SHP77 (cell line): ENCODE measurements around the gene FLVCR2.
"Not testable (repeated sequence)": the region's sequence is repeated elsewhere in the genome, so short reads cannot be mapped to it uniquely, and the experiment has no call there.

ENCODE experiments used
- DNase-seq, 2 experiments: peaks; one replicate each; lab custom pipeline; 2025; lab: John Stamatoyannopoulos, UW

FLVCR2 gene

DNA sequence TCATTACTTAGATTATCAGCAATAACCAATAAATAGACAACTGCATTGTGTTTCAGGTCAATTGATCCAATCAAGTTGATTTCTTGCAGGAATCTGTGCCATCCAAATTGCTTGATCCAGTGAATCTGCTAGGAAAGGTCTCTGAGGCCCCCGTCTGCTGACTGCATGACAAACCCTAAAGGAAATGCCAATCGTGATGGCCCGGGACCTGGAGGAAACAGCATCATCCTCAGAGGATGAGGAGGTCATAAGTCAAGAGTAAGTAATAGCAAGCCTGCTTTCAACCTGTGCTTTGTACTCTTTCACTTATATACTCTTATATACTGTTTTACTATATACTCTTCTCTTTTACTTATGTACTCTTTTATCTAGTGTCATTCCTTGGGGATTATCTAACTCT lies 84.5 kb downstream of the FLVCR2 start:
- no peak for DNase-seq

DNA sequence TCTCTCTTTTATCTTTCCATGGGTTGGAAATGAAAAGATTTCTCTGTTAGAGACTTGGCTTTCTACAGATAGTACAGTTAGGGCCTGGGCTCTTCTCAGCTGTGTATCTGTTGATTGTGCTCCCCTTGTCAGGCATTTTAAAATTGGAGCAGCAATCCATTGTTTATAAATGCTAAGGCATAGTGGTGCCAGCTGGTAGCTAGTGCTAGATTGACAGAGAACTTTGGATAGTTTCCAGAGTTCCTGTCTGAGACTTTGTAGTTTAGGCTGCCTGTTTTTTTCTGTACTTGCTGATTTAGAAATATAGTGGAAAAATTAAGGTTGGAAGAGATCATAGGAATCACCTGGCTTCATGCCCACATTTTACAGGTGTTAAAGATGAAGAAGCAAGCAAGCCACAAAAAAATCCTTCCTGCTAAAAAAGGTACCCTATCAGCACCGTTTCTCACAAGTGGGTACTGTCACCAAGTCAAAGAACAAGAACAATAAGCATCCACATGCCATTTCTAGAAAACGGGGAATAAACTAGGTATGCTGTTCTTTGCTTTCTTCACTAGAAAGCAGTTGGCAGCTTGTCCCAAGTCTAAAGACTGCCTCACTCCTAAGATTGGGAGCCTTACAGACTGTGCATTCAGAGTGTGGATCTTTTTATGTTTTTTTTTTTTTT lies 88.8 kb downstream of the FLVCR2 start:
- no peak for DNase-seq

DNA sequence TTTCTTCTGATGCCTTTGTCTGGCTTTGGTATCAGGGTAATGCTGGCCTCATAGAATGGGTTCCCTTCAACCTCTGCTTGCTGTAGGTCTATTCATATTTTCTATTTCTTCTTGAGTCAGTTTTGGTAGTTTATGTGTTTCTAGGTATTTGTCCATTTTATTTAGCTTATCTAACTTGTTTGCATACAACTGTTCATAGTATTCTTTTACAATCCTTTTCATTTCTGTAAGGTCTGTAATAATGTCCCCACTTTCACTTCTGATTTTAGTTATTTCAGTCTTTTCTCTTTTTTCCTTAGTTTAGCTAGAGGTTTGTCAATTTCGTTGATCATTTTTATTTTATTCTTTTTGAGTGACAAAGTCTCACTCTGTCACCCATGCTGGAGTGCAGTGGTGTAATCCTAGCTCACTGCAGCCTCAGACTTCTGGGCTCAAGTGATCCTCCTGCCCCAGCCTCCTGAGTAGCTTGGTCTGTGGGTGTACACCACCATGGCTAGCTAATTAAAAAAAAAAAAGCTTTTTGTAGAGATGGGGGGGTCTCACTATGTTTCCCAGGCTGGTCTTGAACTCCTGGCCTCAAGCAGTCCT lies 94.3 kb downstream of the FLVCR2 start:
- no peak for DNase-seq

DNA sequence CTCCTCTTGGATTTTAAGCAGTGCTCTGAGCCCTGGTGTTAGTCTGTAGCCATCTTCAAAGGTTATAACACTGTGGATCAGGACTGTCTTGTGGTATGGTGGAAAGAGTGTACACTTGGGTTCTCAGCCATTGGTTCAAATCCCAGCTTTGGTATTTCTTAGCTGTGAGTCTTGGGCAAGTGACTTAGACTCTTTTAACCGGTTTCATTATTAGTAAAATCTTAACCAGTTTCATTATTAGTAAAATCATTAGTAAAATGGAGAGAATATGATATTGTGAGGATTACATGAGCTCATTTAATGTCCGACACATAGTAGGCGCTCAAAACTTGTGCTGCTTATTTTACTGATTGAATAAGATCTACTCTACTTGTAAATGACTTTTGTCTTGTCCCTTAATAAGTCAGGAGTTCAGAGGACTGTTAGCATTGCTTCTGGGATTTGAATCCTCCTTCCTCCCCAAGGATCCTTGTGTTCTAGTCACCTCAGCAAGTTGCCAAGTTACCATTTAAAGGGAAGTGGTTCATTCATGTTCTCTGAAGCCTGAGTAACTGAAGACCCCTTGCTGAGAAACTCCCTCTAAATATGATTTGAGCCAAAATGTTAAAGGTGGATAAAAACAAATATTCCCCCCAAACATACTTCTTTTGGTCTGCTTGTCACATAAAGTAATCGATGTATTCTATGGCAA lies 95.1 kb downstream of the FLVCR2 start:
- DNase-seq: no peak

DNA sequence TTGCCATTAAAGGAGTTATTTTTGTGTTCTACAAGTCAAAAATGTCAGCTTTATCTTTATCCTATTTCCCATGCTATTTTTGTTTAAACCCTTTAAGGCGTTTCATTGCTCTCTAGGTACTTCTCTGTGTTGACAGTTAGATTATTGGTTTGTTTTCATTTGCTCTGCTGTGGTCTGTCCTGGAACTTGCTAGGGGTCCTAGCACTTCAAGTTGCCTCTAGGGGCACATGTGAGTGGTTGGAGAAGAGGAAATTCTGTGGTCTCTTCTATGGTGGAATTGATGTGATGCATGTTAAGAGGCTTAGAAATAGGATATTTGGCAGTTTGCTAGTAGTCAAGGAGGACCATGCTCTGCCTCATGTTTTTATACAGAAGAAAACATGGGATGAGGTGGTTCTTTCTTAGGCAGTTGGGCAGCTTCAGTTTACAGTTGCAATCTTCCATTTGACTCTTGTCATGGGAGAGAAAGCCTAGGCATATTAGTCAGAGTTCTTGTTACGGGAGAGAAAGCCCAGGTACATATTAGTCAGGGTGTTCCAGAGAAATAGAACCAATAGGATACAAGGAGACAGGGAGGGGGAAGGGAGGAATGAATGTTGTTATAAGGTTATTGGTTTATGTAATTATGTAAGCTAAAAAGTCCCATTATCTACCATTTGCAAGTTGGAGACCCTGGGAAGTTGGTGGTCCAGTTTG lies 97.0 kb downstream of the FLVCR2 start:
- no peak for DNase-seq

DNA sequence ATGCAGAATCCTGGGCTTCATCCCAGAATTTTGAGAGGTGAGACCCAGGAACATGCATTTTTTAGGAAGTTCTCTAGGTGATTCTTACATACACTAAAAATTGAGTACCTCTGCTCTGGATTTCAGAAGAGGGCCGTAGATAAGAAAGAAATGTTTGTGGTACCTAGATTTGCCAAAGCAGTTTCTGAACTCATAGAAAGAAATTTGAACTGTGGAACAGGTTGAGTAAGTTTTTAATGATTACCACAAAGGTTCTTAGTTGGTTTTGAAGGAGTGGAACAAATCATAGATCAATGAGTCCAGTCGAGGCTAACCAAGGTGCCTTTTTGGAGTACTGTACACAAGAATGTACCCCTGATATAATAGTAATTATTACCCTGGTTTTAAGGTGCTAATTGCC lies 107.5 kb downstream of the FLVCR2 start:
- no peak for DNase-seq

DNA sequence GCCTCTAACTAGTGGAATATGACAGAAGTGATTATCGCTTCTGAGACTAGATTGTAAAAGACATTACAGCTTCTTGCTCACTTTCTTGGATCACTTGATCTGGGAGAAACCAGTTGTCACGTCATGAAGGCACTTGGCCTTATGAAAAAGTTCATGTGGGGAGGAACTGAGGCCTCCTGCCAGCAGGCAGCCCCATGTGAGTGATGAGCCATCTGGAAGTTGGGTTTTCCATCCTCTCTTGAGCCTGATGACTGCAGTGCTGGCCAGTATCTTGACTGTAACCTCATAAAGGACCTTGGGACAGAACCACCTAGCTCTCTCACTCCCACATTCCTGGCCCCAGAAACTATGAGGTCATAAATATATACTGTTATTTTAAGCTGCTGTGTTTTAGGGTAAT lies 110.6 kb downstream of the FLVCR2 start:
- DNase-seq: no peak

DNA sequence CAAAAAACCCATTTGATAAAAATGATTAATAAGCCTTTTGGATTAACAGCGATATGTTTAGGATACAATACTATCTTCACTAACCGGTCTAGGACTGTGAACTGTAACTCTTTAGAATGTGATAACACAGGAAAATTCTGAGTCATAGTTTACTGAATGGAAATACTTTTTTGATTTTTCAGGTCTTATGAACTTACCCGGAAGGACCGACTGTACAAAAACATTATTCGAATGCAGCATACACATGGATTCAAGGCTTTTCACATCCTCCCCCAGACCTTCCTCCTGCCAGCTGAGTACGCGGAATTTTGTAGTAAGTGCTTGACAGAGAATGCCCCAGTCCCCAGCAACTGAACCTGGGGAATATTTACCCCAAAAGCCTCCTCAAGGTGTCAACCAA lies 111.6 kb downstream of the FLVCR2 start:
- no peak for DNase-seq

DNA sequence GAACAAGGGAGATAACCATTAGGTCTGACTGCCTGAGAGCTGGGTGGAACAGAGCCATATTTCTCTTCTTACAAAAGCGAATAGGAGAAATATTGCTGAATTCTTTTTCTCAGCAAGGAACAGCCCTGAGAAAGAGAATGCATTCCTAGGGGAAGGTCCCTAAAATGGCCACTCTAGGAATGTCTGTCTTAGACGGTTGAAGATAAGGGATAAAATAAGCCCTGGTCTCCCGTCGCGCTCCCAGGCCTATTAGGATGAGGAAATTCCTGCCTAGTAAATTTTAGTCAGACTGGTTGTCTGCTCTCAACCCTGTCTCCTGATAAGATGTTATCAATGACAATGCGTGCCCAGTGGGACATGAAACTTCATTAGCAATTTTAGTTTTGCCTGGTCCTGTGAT lies 116.6 kb downstream of the FLVCR2 start:
- DNase-seq: not testable (repeated sequence)

DNA sequence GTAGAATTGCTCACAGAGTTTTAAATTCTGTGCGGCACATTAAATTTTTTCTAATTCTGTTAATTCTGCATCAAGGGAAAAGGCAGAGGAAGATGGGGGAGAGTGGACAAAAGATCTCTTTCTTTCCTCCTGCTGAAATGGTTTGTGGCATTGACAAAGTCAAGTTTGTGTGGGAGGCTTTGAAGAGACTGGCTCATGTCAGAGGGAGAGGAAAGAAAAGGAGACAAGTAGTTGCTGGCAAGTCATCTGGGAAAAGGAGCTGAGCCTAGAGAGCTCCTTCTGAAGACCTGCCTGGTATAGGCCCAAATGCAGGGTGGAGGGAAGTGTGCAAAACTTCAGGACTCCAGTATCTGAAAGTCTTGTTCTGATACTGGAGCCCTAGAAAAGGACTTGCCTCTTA lies 119.0 kb downstream of the FLVCR2 start:
- DNase-seq: no peak
